ENCODE measurements around the gene FCSK.
A peak's percentile ranks its signal among the peaks of the same experiment; 100 is the strongest.

FCSK gene

DNA sequence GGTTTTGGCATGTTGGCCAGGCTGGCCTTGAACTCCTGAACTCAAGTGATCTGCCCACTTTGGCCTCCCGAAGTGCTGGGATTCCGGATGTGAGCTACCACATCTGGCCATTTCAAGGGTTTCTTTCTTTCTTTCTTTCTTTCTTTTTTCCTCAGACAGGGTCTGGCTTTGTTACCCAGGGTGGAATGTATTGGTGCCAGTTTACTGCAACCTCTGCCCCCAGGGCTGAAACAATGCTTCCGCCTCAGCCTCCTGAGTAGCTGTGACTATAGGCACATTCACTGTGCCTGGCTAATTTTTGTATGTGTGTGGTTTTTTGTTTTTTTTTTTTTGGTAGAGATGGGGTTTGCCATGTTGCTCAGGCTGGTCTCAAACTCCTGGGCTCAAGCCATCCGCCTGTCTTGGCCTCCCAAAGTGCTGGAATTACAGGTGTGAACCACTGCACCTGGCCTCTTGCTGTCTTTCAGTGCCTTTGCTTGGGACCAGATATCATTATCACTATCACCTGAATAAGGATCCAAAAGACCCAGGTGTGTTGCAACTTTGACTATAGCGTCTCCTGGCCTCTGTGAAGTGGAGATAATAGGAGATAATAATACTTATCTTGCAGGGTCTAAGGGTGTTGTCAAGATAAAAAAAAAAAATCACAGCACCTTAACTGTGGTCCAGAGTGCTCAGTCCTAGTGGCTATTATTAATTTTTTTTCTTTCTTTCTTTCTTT, 3.2 kb downstream of the FCSK start:
- no peak for DNase-seq

DNA sequence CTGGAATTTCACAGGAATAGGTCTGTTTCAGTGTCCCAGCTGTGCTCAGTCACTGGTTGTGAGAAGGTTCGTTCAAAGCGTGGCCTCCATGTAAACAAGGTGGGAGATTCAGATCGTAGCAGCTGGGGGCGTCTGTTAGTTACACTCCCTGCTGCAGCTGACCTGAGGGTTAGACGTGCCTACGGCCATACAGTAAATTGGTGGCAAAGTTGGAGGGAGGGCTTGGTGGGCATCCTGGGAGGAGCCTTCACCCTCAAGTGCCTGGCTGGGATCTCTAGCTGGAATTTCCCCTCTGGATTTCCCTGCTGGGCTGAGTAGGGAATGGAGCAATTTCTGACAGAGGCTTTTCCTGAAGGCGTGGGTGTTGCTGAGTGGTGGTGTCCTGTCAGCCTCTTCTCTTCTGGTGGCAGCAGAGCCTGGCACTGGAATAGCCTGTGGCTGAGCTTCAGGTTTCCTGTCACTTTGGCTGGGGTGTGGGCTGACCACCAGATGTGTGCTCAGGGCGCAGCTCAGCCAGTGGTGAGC, 6.4 kb downstream of the FCSK start:
- peak; percentile 11 to 63 for DNase-seq

- DNase-seq: no peak
Measured at GRCh38 chr16:70463235-70463634, 8.8 kb downstream of the FCSK start.

- DNase-seq: no peak
Measured at GRCh38 chr16:70465999-70466804, 11.8 kb downstream of the FCSK start.

DNA sequence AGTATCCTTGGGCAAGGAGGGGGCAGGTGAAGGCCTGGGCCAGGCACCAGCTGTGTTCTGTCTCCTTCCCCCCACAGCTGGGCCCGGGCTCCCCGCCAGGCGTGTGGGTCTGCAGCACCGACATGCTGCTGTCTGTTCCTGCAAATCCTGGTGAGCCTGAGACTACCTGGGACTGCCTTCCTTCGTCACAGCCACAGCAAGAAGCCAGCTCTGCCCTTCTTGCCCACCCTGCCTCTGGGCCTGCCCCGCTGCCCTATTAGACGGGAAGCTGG, 12.3 kb downstream of the FCSK start:
- no peak for DNase-seq

- no peak for DNase-seq
Measured at GRCh38 chr16:70467113-70467512, 12.7 kb downstream of the FCSK start.

DNA sequence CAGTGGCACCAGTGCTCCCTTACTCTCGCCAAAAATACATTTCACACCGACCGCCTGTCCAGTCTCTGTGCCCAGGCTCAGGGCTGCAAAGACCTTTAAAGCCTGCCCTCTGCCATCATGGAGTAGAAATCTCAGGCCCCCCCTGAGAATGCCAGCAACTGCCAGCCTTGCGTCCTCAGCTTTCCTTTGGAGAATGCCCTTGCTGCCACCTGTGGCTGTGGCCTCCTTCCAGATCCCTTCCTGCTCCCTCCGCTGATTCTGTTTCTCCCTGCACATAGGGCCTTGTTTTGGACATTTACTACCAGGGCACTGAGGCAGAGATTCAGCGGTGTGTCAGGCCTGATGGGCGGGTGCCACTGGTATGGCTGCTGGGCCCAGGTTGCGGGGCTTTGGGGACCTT, 13.2 kb downstream of the FCSK start:
- no peak for DNase-seq

DNA sequence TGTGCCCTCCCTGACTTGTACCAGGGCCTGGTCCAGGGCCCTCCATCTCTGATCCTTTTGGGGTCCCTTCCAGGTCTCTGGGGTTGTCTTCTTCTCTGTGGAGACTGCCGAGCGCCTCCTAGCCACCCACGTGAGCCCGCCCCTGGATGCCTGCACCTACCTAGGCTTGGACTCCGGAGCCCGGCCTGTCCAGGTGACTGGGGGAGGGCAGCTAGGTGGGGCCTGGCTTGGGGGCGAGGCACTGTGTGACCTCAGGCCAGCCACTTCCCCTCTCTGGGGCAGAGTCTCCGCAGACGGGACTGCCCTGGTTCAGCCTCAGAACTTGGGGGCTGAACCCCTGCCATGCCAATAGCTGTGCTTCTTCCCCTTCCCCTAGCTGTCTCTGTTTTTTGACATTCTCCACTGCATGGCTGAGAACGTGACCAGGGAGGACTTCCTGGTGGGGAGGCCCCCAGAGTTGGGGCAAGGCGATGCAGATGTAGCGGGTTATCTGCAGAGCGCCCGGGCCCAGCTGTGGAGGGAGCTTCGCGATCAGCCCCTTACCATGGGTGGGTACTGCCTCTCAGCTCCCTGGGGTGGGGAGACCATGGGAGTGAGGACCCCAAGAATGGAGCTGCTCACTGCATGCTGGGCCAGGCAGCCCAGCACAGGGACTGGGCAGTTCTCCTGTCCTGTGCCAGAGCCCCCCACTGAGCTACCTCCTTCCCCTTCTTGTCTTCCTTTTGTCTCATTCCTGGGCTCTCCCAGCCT, 14.6 kb downstream of the FCSK start:
- DNase-seq: no peak

GRCh38 chr16:70470141-70470926, 15.9 kb downstream of the FCSK start:
- DNase-seq: no peak

GRCh38 chr16:70470927-70471341, 16.5 kb downstream of the FCSK start:
- peak in 1 of 2 donors; percentile 14 for DNase-seq

DNA sequence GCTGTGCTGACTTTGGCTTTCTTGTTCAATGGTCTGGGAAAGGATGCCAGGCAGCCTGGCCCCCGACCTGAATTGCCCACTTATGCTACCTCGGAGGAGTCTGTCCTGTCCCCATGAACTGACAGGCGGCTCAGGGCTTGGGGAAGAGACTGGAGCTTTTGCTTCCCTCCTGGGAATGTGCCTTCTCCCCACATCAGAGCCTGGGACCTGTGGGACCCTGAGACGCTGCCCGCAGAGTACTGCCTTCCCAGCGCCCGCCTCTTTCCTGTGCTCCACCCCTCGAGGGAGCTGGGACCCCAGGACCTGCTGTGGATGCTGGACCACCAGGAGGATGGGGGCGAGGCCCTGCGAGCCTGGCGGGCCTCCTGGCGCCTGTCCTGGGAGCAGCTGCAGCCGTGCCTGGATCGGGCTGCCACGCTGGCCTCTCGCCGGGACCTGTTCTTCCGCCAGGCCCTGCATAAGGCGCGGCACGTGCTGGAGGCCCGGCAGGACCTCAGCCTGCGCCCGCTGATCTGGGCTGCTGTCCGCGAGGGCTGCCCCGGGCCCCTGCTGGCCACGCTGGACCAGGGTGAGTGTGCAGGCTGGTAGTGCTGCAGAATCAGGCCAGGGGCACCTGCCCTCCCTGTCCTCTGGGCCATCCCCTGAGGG, 18.5 kb downstream of the FCSK start:
- no peak for DNase-seq

GRCh38 chr16:70473446-70474319, 19.3 kb downstream of the FCSK start:
- DNase-seq: no peak

DNA sequence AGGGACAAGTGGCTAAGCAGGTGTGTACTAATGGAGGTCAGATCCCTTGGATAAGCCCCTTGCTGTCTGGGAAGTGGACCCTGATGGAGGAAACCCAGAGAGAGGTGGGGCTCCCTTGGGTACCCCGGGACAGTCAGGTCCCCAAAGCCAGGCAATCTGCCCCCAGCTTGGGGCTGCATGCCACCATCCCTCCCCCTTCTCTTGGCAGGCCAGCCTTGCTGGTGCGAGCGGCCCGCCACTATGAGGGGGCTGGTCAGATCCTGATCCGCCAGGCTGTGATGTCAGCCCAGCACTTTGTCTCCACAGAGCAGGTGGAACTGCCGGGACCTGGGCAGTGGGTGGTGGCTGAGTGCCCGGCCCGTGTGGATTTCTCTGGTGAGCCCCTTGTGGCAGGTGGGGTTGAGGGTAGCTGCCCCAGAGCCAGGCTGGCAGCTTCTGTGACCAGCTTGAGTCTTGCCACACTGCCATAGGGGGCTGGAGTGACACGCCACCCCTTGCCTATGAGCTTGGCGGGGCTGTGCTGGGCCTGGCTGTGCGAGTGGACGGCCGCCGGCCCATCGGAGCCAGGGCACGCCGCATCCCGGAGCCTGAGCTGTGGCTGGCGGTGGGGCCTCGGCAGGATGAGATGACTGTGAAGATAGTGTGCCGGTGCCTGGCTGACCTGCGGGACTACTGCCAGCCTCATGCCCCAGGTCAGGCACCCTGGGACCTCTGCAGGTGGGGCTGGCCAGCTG, 20.1 kb downstream of the FCSK start:
- DNase-seq: no peak

- DNase-seq: no peak
Measured at GRCh38 chr16:70475054-70475871, 20.9 kb downstream of the FCSK start.

DNA sequence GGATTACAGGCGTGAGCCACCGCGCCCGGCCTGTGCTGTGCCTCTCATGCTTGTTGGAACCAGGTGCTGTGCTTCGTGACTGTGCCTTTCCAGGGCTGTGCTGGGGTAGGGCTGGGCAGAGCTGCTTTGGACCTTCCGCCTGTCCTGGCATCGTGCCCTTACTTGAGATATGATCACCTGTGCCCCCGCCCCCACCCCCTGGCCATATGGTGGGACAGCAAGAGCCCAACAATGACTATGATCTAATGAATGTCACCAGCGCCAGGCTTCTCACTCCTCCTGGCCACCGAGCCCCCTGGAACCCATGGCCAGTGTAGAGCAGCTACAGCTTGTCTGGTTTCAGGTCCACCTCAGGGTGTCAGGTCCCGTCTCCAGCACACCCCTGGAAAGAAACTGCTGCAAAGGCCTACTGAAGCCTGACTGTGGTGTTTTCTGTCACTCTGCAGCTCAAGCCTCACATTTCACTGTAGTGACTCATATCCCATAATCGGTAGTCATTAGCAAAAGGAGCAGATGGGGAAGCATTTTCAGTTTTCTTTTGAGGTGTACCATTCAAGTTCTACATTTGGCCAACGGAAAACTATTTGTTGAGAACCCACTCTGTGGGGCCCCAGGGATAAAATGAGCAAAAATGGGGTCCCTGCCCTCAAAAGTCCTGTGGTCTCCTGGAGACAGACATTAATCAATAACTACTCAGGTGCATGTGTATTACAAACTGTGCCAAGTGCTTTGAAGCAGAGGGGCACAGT, 22.1 kb downstream of the FCSK start:
- no peak for DNase-seq

GRCh38 chr16:70478169-70478568, 23.8 kb downstream of the FCSK start:
- DNase-seq: no peak

- DNase-seq: no peak
Measured at GRCh38 chr16:70478912-70479341, 24.5 kb downstream of the FCSK start.

All from inflammatory macrophage (primary cell).